CD4-positive, alpha-beta T cell (primary cell): ENCODE measurements around the gene MTX1. TPM values are rescaled to one million over a fixed set of nuclear protein-coding genes. Genes with fewer than 3 reads are reported as not detected.

ENCODE experiments used
- ATAC-seq: fragments of 200-7000 bp; cut with Tn5 transposase; one replicate; pipeline ENCODE4 v1.10.0; 2022; ENCODE audit warnings: mild to moderate bottlenecking; ENCODE audit not compliant: poor library complexity
- CTCF ChIA-PET: fragments of 350-600 bp; sonication (Branson Sonifier 250); formaldehyde crosslinking; loops from one replicate; lab custom pipeline; 2021; ENCODE audit warnings: antibody characterized with exemption, inconsistent platforms; lab: Charles Lee
- POLR2A ChIA-PET: fragments of 350-600 bp; sonication (Branson Sonifier 250); formaldehyde crosslinking; loops from one replicate; lab custom pipeline; 2021; ENCODE audit warnings: antibody characterized with exemption, inconsistent platforms; lab: Charles Lee
- DNase-seq, 14 experiments: peaks; one replicate each; pipeline ENCODE4 v3.0.0-alpha.2; 2013 to 2020; ENCODE audit warnings: mixed read lengths in 2 of 14
- H3K27ac ChIP-seq, 2 donors: one replicate each; pipeline versions ENCODE4 v1.5.1 to v1.7.0; 2013; ENCODE audit warnings: low read length in 2 of 2, low read depth in 1 of 2, mild to moderate bottlenecking in 1 of 2
- H3K27me3 ChIP-seq, 2 experiments: 1 replicate in 1 of 2; 2 replicates in 1 of 2; pipeline versions ENCODE4 v1.6.1 to v1.7.0; 2013; ENCODE audit warnings: low read length in 2 of 2, control low read depth in 1 of 2, mild to moderate bottlenecking in 1 of 2, moderate library complexity in 1 of 2; ENCODE audit not compliant: insufficient read depth in 2 of 2, control insufficient read depth in 1 of 2
- H3K36me3 ChIP-seq: one replicate; pipeline ENCODE4 v1.6.1; 2013; ENCODE audit warnings: low read length, control low read depth; ENCODE audit not compliant: insufficient read depth
- H3K4me1 ChIP-seq: one replicate; pipeline ENCODE4 v1.6.1; 2013; ENCODE audit warnings: low read length, control low read depth; ENCODE audit not compliant: insufficient read depth
- H3K4me3 ChIP-seq: one replicate; pipeline ENCODE4 v1.5.1; 2013; ENCODE audit warnings: mild to moderate bottlenecking, low read length, moderate library complexity
- H3K9me3 ChIP-seq, 2 experiments: 1 replicate in 1 of 2; 2 replicates in 1 of 2; pipeline versions ENCODE4 v1.6.1 to v1.7.0; 2013; ENCODE audit warnings: low read length in 2 of 2, mild to moderate bottlenecking in 2 of 2, control low read depth in 1 of 2, moderate library complexity in 1 of 2; ENCODE audit not compliant: control insufficient read depth in 1 of 2, insufficient read depth in 1 of 2
- H3K27ac Mint-ChIP-seq: one replicate; pipeline ENCODE4 v1.8.0; 2020; ENCODE audit warnings: mixed read lengths
- H3K27me3 Mint-ChIP-seq: one replicate; pipeline ENCODE4 v1.8.0; 2021; ENCODE audit warnings: mixed read lengths
- H3K36me3 Mint-ChIP-seq: one replicate; pipeline ENCODE4 v1.8.0; 2021; ENCODE audit warnings: low read depth, mixed read lengths
- H3K4me1 Mint-ChIP-seq: one replicate; pipeline ENCODE4 v1.8.0; 2021; ENCODE audit warnings: low read depth, mixed read lengths
- H3K4me3 Mint-ChIP-seq: one replicate; pipeline ENCODE4 v1.8.0; 2020; ENCODE audit warnings: mild to moderate bottlenecking, mixed read lengths
- H3K9me3 Mint-ChIP-seq: one replicate; pipeline ENCODE4 v1.8.0; 2020; ENCODE audit warnings: mixed read lengths
- CTCF ChIP-seq: fragments of 200-600 bp; IDR thresholded peaks from one replicate; pipeline ENCODE4 v1.8.0; 2022; ENCODE audit warnings: antibody characterized with exemption, mild to moderate bottlenecking
- intact Hi-C, 2 experiments: fragments of 100-400 bp; cut with DNase I in 1 of 2; cut with micrococcal nuclease in 1 of 2; formaldehyde crosslinking; loops; one replicate each; pipeline versions ENCODE4 v1.15.1 to v1.9.0; 2023 to 2025; cut with DNase I, micrococcal nuclease
- total RNA-seq, 174 experiments: library from RNA in 2 of 174; stranded (reverse) in 2 of 174; gene quantifications; one replicate each; pipeline ENCODE4 v1.2.3 and lab custom pipeline; 2021 to 2026

MTX1 gene
- total RNA-seq, 2 experiments from 2014 or later = 19.9 to 20.7 TPM

- no peaks in the 10 kb centered on the region for H3K4me1 ChIP-seq
- no peaks in the 10 kb centered on the region for H3K27me3 ChIP-seq
- ATAC-seq = no peak
- Mint-ChIP-seq H3K4me1 (peaks cover 6% of the 10 kb centered on the region), H3K27me3 (no peaks in the 10 kb centered on the region), H3K4me3 (no peak overlapping the region), H3K9me3 (no peaks in the 10 kb centered on the region), H3K36me3 (peaks cover 21% of the 10 kb centered on the region), H3K27ac (no peak overlapping the region)
- H3K9me3 ChIP-seq = no peaks in the 10 kb centered on the region
- intact Hi-C loops = no loop called here
- CTCF ChIA-PET = no interaction called here
- H3K4me3 ChIP-seq = no peak overlapping the region
- H3K27ac ChIP-seq = no peak overlapping the region
- no peak for DNase-seq
- TF ChIP-seq CTCF = no peak
- POLR2A ChIA-PET = interaction anchor here (1.6 kb wide), 1 partner anchor 11 kb away, joined by 5 read pairs; no protein-coding TSS in a partner anchor
- peaks cover 31% of the 10 kb centered on the region for H3K36me3 ChIP-seq
Measured at GRCh38 chr1:155183775-155184221, 24.7 kb upstream of the MTX1 start.

GRCh38 chr1:155184351-155184811 lies 24.1 kb upstream of the MTX1 start:
- Histone ChIP-seq H3K4me3 (no peak overlapping the region), H3K27me3 (no peaks in the 10 kb centered on the region), H3K4me1 (no peaks in the 10 kb centered on the region), H3K27ac (no peak overlapping the region), H3K9me3 (no peaks in the 10 kb centered on the region), H3K36me3 (peaks cover 25% of the 10 kb centered on the region)
- CTCF ChIA-PET = no interaction called here
- intact Hi-C loops = no loop called here
- Mint-ChIP-seq H3K9me3 (no peaks in the 10 kb centered on the region), H3K27me3 (no peaks in the 10 kb centered on the region), H3K36me3 (peaks cover 16% of the 10 kb centered on the region), H3K27ac (no peak overlapping the region), H3K4me3 (no peak overlapping the region), H3K4me1 (peaks cover 6% of the 10 kb centered on the region)
- no peak for TF ChIP-seq CTCF
- no peak for DNase-seq
- ATAC-seq = no peak
- POLR2A ChIA-PET = interaction anchor here (1.6 kb wide), 1 partner anchor 10 kb away, joined by 5 read pairs; no protein-coding TSS in a partner anchor

GRCh38 chr1:155184835-155185782 lies 23.4 kb upstream of the MTX1 start:
- H3K27ac ChIP-seq = no peak overlapping the region
- intact Hi-C loops = no loop called here

More at GRCh38 chr1:155184835-155185782, 23.4 kb upstream of the MTX1 start:
- POLR2A ChIA-PET = interaction anchor here (1.6 kb wide), 1 partner anchor 10 kb away, joined by 5 read pairs; no protein-coding TSS in a partner anchor
- H3K27me3 Mint-ChIP-seq = no peaks in the 10 kb centered on the region
- peaks cover 18% of the 10 kb centered on the region for H3K36me3 ChIP-seq
- H3K4me1 Mint-ChIP-seq = peaks cover 6% of the 10 kb centered on the region
- no peaks in the 10 kb centered on the region for H3K27me3 ChIP-seq
- no peaks in the 10 kb centered on the region for H3K4me1 ChIP-seq
- H3K27ac Mint-ChIP-seq = no peak overlapping the region
- H3K36me3 Mint-ChIP-seq = peaks cover 8% of the 10 kb centered on the region
- H3K4me3 ChIP-seq = no peak overlapping the region
- CTCF ChIA-PET = no interaction called here
- no peak overlapping the region for H3K4me3 Mint-ChIP-seq
- ATAC-seq (no peak), DNase-seq (peak in 2 of 14 experiments; percentile 57 to 66)
- no peaks in the 10 kb centered on the region for H3K9me3 Mint-ChIP-seq
- no peaks in the 10 kb centered on the region for H3K9me3 ChIP-seq
- TF ChIP-seq CTCF = no peak
